ENCODE results near the gene SMC5.

SMC5 gene

GRCh38 chr9:70255486-70255885 is 3.3 kb upstream of the SMC5 start:
- Histone ChIP-seq H3K9me3 (no peaks in the 10 kb centered on the region), H3K27me3 (no peaks in the 10 kb centered on the region), H3K4me3 (ENCODE audit: low read depth, low read length) (no peak overlapping the region), H3K36me3 (no peaks in the 10 kb centered on the region), H3K4me1 (no peaks in the 10 kb centered on the region)
- no peak for DNase-seq
- TF ChIP-seq, protein P1, sequence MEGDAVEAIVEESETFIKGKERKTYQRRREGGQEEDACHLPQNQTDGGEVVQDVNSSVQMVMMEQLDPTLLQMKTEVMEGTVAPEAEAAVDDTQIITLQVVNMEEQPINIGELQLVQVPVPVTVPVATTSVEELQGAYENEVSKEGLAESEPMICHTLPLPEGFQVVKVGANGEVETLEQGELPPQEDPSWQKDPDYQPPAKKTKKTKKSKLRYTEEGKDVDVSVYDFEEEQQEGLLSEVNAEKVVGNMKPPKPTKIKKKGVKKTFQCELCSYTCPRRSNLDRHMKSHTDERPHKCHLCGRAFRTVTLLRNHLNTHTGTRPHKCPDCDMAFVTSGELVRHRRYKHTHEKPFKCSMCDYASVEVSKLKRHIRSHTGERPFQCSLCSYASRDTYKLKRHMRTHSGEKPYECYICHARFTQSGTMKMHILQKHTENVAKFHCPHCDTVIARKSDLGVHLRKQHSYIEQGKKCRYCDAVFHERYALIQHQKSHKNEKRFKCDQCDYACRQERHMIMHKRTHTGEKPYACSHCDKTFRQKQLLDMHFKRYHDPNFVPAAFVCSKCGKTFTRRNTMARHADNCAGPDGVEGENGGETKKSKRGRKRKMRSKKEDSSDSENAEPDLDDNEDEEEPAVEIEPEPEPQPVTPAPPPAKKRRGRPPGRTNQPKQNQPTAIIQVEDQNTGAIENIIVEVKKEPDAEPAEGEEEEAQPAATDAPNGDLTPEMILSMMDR (IDR thresholded peaks at IDR 0.05; ENCODE audit: low read depth, low read length), result no peak

- Histone ChIP-seq H3K36me3 (peaks cover 5% of the 10 kb centered on the region), H3K27me3 (no peaks in the 10 kb centered on the region), H3K4me1 (no peaks in the 10 kb centered on the region), H3K4me3 (ENCODE audit: low read depth, low read length) (no peak overlapping the region), H3K9me3 (no peaks in the 10 kb centered on the region)
- TF ChIP-seq, protein P1 (IDR thresholded peaks at IDR 0.05; ENCODE audit: low read depth, low read length), result no peak
- DNase-seq, result no peak
Observed at GRCh38 chr9:70256123-70256551, 2.6 kb upstream of the SMC5 start.

DNA sequence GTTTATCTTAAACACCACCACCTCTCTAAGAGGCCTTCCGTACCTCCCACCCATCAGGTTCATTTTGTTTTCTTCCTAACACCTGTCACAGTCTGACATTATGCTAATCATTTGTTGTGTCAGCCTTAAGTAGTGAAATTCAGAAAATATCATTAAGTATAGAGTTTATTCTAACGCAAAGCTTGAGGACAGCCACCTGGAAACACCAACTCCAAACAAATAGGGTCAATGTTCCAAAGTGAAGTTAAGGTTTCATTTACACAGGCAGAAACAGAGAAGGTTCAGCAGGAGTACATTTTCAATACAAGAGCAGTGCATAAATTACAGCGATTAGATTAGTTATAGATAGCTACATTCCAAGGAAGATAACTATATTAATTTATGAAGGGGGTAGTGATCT is 1.3 kb upstream of the SMC5 start:
- no peak overlapping the region; the same call in 1 of the 2 replicates for H3K4me3 ChIP-seq (ENCODE audit: low read depth, low read length)
- H3K4me1 ChIP-seq, result no peaks in the 10 kb centered on the region
- H3K36me3 ChIP-seq, result peaks cover 19% of the 10 kb centered on the region
- no peak for DNase-seq
- H3K27me3 ChIP-seq, result no peaks in the 10 kb centered on the region
- no peaks in the 10 kb centered on the region for H3K9me3 ChIP-seq
- TF ChIP-seq, protein P1 (IDR thresholded peaks at IDR 0.05; ENCODE audit: low read depth, low read length), result no peak

GRCh38 chr9:70257991-70258691 is 637 bp upstream of the SMC5 start:
- TF ChIP-seq, protein P1 (IDR thresholded peaks at IDR 0.05; ENCODE audit: low read depth, low read length), result no peak
- Histone ChIP-seq H3K4me3 (ENCODE audit: low read depth, low read length) (peak overlapping the region; percentile 78), H3K27me3 (no peaks in the 10 kb centered on the region), H3K36me3 (peaks cover 19% of the 10 kb centered on the region), H3K9me3 (no peaks in the 10 kb centered on the region), H3K4me1 (no peaks in the 10 kb centered on the region)
- DNase-seq, result no peak

- no peaks in the 10 kb centered on the region for H3K27me3 ChIP-seq
- DNase-seq, result no peak
- peak overlapping the region; percentile 78 for H3K4me3 ChIP-seq (ENCODE audit: low read depth, low read length)
- no peaks in the 10 kb centered on the region for H3K4me1 ChIP-seq
- no peaks in the 10 kb centered on the region for H3K9me3 ChIP-seq
- TF ChIP-seq, protein P1 (IDR thresholded peaks at IDR 0.05; ENCODE audit: low read depth, low read length), result no peak
- peaks cover 25% of the 10 kb centered on the region for H3K36me3 ChIP-seq
Observed at GRCh38 chr9:70259512-70259802, 679 bp downstream of the SMC5 start.

- TF ChIP-seq, protein P1 (IDR thresholded peaks at IDR 0.05; ENCODE audit: low read depth, low read length), result no peak
- Histone ChIP-seq H3K27me3 (no peaks in the 10 kb centered on the region), H3K9me3 (no peaks in the 10 kb centered on the region), H3K4me1 (no peaks in the 10 kb centered on the region), H3K4me3 (ENCODE audit: low read depth, low read length) (peak overlapping the region; percentile 78), H3K36me3 (peaks cover 31% of the 10 kb centered on the region)
- DNase-seq, result no peak
Observed at GRCh38 chr9:70260007-70260443, 1.2 kb downstream of the SMC5 start.
